PFSK-1 (cell line): ENCODE measurements around the gene CCND3.

ENCODE experiments used
- FOXP2 ChIP-seq: optimal IDR thresholded peaks from 2 replicates; pipeline ENCODE3; 2011; ENCODE audit warnings: borderline replicate concordance, control low read depth, inconsistent platforms; ENCODE audit not compliant: insufficient read depth; ENCODE audit errors: extremely low read length, extremely low read depth
- POLR2AphosphoS5 ChIP-seq: IDR thresholded peaks from 2 replicates; pipeline ENCODE4 v1.6.1; 2012; ENCODE audit warnings: low read depth, mild to moderate bottlenecking, control low read depth, low read length, moderate library complexity
- SIN3A ChIP-seq: IDR thresholded peaks from 2 replicates; pipeline ENCODE4 v1.6.1; 2012; ENCODE audit warnings: mild to moderate bottlenecking, low read length, moderate library complexity, borderline replicate concordance; ENCODE audit not compliant: insufficient read depth
- TAF1 ChIP-seq: IDR thresholded peaks from 2 replicates; pipeline ENCODE4 v1.6.1; 2012; ENCODE audit warnings: low read length, control low read depth, borderline replicate concordance; ENCODE audit not compliant: insufficient read depth
- TF ChIP-seq, protein P1 (sequence below), 2 experiments: IDR thresholded peaks; 2 replicates each; pipeline versions ENCODE4 v1.6.1 to v1.8.0; 2011 to 2012; ENCODE audit warnings: low read depth in 2 of 2, low read length in 2 of 2, control low read depth in 1 of 2, inconsistent platforms in 1 of 2, mild to moderate bottlenecking in 1 of 2, moderate library complexity in 1 of 2; ENCODE audit not compliant: insufficient read depth in 1 of 2

Gene CCND3

DNA sequence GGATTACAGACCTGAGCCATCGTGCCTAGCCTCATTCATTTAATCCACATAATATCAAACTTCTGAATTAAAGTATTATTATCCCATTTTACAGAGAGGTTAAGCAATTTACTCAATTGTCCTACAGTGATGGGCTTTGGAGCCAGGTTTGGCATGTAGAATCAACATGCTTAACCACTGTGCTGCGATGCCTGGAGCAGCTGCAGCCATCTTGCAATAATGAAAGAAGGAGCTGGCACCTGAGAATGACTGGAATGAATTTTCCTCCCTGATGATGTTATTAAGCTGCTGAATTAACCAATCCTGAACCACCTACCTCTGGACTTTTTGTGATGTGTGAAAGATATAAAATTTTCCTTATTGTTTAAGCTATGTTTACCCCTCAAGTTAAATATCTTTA lies 13.1 kb upstream of the CCND3 start:
- TF ChIP-seq, protein P1, sequence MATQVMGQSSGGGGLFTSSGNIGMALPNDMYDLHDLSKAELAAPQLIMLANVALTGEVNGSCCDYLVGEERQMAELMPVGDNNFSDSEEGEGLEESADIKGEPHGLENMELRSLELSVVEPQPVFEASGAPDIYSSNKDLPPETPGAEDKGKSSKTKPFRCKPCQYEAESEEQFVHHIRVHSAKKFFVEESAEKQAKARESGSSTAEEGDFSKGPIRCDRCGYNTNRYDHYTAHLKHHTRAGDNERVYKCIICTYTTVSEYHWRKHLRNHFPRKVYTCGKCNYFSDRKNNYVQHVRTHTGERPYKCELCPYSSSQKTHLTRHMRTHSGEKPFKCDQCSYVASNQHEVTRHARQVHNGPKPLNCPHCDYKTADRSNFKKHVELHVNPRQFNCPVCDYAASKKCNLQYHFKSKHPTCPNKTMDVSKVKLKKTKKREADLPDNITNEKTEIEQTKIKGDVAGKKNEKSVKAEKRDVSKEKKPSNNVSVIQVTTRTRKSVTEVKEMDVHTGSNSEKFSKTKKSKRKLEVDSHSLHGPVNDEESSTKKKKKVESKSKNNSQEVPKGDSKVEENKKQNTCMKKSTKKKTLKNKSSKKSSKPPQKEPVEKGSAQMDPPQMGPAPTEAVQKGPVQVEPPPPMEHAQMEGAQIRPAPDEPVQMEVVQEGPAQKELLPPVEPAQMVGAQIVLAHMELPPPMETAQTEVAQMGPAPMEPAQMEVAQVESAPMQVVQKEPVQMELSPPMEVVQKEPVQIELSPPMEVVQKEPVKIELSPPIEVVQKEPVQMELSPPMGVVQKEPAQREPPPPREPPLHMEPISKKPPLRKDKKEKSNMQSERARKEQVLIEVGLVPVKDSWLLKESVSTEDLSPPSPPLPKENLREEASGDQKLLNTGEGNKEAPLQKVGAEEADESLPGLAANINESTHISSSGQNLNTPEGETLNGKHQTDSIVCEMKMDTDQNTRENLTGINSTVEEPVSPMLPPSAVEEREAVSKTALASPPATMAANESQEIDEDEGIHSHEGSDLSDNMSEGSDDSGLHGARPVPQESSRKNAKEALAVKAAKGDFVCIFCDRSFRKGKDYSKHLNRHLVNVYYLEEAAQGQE (IDR thresholded peaks at IDR 0.05; ENCODE audit: insufficient read depth in 1 of 2, low read depth in 2 of 2, low read length in 2 of 2) = no peak
- TF ChIP-seq POLR2AphosphoS5 = no peak
- no peak for TF ChIP-seq TAF1
- no peak for TF ChIP-seq FOXP2
- TF ChIP-seq SIN3A = no peak

DNA sequence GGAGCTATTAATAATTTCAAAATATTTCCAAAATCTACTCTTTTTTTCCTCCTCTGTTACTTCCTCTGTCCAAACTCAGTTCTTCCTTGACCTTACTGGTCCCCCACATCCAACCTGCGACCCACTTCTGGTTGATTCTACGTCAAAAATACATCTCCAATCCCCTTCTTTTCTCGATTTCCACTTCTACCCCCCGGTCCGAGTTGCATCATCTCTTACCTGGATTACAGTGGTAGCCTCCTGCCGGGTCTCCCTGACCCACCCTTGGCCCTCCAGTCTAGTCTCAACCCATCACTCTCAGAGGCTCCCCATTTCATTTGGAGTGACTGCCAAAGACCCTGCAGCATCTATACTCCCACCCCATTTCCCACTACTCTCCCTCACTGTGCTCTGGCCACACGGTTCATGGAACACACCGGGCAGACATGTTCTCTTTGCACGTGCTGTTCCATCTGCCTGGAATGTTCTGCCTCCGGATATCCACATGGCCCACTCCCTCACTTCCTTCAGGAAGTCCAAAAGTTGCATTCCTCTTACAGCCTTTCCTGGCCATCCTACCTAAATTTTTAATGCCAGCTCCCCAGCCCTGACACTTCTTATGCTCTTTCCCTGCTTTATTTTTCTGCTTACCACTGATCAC lies 6.1 kb upstream of the CCND3 start:
- TF ChIP-seq, protein P1 (IDR thresholded peaks at IDR 0.05; ENCODE audit: insufficient read depth in 1 of 2, low read depth in 2 of 2, low read length in 2 of 2) = no peak
- TF ChIP-seq SIN3A = no peak
- TF ChIP-seq FOXP2 = no peak
- TF ChIP-seq TAF1 = no peak
- TF ChIP-seq POLR2AphosphoS5 = no peak

- TF ChIP-seq SIN3A (no peak), FOXP2 (no peak), POLR2AphosphoS5 (no peak), TAF1 (no peak)
- TF ChIP-seq, protein P1 (IDR thresholded peaks at IDR 0.05; ENCODE audit: insufficient read depth in 1 of 2, low read depth in 2 of 2, low read length in 2 of 2) = no peak
Measured at GRCh38 chr6:41943456-41943855, 1.8 kb upstream of the CCND3 start.

- no peak for TF ChIP-seq FOXP2
- no peak; the same call in 1 of the 2 replicates for TF ChIP-seq TAF1
- TF ChIP-seq POLR2AphosphoS5 = no peak
- TF ChIP-seq SIN3A = no peak
- TF ChIP-seq, protein P1 (IDR thresholded peaks at IDR 0.05; ENCODE audit: insufficient read depth in 1 of 2, low read depth in 2 of 2, low read length in 2 of 2) = no peak
Measured at GRCh38 chr6:41942067-41942851, 651 bp upstream of the CCND3 start.
